Sciatic nerve (tissue), 2 donors: ENCODE data around the gene NOX3. TPM values are rescaled to one million over a fixed set of nuclear protein-coding genes. Genes with fewer than 3 reads are reported as not detected.

Experiments
- ATAC-seq: fragments of 200-7000 bp; cut with Tn5 transposase; one replicate; pipeline ENCODE4 v1.9.1; 2020; ENCODE audit warnings: mild to moderate bottlenecking, moderate library complexity
- DNase-seq: peaks from one replicate; pipeline ENCODE4 v3.0.0-alpha.2; 2020; ENCODE audit warnings: low spot score
- intact Hi-C: fragments of 100-400 bp; cut with DNase I; formaldehyde crosslinking; loops from one replicate; pipeline ENCODE4 v1.14.2; 2022
- total RNA-seq: library from RNA; stranded (reverse); fragmentation: NEBNext Ultra II Directional; extraction: Animal tissue kit (Norgen Biotek cat#: 25700); gene quantifications from one replicate; pipeline ENCODE4 v1.2.1, GENCODE V29; 2021
- donor health status: DM: no; HTN: no; CAD: no.
- donor health status: DM: no; HTN: no; CAD: no.

NOX3 gene
- total RNA-seq, 1 donor from 2014 or later, result not detected

DNA sequence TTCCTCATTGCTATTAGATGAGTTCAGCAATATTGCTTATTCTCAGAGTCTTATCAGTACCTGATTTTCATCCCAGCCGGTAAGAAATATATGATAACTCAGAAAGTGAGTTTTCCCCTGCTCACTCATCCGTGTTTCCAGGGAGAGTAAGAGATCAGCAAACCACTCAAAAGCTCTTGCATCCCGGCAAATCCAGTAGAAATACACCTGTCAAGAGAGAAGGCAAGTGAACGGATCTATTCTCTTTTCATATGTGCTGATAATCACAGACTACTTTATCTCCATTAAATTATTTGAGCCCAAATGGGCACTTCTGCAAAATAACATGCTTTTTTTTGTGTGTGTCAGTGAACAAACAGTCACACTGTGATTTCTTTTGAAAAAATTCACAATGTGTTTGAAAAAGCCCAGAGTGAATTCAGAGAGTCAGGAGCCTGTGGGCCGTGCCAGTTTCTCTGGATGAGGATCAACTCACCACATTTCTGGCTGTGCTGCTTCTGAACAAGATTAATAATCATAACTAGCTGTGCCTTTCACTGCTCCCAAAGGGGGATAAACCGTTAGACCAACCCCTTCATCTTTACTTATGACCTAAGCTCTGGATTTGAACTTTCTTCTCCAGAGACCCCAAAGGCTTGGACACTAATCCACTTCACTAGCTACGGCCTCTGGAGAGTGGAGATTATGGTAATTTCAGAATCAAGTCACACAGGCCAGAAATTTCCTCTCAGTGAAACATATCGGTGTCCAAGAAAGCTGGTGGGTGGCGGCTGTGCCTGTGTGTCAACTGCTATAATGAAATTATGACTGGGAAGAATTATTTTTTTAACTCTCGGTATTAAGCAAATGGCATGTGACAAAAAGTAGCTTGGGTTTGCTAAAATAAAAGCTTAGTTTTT lies 44.2 kb downstream of the NOX3 start:
- no peak for ATAC-seq
- intact Hi-C loops, result no loop called here
- no peak for DNase-seq

DNA sequence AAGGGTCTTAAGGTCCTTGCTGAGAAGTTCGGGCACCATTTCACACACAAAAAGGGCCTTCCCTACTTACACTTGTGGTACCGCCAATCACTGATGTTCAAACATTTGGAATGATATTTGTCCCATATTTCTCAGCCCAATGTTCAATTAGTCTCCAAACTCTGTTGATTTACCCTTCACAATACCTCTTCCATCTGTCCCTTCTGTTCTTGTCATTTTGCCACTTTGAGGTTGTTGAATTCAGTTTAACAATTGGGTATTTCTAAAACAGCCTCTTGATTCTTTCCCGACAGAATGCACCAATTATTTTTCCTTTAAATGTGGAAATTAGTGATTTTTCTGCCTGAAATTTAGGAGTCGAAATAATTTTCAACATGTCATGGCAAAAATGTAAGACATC lies 46.2 kb downstream of the NOX3 start:
- DNase-seq (no peak), ATAC-seq (no peak)
- intact Hi-C loops, result no loop called here

DNA sequence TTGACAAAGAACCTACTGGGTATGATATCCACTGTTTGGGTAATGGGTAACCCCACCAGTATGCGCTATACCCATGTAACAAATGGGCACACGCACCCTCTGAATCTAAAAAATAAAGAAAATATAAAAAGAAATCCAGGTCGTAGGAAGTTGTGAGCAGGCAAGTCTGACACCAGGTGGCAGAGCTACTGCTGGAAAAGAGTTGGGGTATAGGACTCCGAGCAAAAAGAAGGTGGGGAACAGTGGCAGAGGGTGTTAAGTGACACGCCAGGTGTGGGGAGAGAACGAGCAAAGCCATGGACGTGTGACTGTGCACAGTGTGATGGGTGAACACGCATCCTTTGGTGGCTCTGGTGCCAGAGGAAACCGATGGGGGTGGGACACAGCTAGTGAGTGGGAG lies 46.7 kb downstream of the NOX3 start:
- DNase-seq (no peak), ATAC-seq (no peak)
- intact Hi-C loops, result no loop called here

DNA sequence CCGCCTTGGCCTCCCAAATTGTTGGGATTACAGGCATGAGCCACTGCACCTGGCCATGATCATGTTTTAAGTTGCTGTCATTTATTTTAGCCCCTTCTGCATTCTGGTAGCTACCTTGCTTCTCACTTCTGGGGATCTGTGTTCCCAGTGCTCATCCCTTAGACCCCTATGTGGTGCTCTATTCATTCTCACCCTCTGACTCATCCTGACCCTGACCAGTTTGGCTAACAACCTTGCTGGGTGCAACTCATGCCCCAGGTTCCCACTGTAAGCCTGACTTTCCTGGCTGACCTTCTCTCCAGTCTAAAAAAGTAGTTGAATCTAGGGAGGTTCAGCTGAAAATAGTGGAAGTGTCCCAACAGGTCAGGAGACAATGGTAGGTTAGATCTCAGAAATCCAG lies 47.4 kb downstream of the NOX3 start:
- intact Hi-C loops, result no loop called here
- ATAC-seq (no peak), DNase-seq (no peak)

DNA sequence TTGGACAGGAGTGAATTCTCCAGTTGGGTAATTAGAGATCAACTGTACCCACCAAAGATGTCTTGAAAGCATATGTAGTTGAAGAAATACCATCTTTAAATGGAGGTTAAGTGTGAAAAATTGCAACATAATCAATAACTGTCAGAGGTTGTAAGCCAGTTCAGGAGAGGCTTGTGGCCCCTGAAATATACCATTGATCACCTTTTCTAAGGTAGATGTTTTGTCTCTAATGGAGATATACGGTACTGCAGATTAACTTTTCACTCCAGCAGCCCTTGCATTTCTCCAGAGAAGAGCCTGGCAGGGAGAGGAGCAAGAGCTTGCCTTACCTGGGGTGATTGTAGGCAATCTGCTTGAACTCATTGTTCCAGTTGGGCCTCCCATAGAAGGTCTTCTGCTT lies 48.8 kb downstream of the NOX3 start:
- DNase-seq (no peak), ATAC-seq (no peak)
- intact Hi-C loops, result no loop called here

DNA sequence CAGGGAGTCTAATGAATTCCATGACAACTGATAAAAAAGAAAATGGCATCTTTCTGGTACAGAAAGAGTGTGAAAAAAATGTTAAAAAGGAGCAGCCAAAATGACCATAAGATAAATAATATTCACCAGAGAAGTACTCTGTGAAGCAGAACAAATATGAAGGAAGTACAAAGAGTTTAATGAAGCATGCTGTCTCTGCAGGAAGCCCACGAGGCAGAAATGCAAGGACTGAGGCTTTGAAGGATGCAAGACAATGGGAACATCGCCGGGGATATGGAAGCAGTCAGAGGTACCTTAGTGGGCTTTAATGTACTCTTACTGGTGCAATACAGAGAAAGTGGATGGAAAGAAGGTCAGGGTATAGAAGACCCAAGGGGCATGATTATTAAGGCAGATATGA lies 50.7 kb downstream of the NOX3 start:
- intact Hi-C loops, result no loop called here
- ATAC-seq (no peak), DNase-seq (no peak)

DNA sequence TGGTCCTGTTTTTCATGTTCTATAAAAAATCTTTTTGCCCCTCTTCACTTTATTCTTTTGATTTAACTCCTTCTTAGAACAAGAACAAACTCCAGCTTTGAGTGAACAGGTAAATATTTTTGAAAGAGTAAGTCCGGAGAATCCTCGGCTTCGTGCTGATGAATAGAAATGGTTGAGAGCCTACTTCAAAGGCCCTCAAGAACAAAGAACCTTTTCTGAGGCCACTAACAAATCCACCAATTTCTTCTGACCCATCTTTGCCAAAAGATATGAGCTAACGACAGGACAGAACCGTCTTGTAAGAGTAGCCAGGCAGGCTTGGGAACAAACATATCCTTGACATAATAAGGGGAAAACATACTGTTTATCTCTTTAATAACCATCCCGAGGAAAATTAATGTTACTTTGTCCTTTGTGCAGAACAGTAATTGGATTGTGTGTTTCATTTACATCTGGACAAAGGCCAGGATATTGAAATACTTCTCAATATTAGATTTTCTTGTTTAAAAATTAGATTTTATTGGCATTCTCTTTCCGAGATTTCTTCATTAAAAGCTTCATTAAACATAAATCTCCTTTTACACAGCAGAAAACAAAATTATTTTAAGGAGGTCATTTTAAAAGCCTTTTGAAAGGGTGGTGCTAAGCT lies 52.9 kb downstream of the NOX3 start:
- DNase-seq (no peak), ATAC-seq (no peak)
- intact Hi-C loops, result no loop called here

DNA sequence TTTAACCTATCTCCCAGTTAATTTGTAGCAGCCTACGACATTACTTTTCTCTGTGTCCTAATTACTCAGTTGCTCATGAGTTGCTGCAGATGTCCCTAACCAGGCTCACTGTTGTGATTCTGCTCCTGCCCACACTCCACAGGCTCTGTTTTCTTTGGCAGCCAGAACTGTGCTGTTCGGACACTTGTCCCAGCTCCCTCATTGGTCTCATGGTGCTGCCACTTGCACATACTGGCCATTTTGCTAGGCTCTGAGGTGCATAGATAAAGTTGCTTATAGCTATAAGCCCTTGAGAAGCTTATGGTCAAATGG lies 55.0 kb downstream of the NOX3 start:
- no peak for ATAC-seq
- intact Hi-C loops, result no loop called here
- no peak for DNase-seq

DNA sequence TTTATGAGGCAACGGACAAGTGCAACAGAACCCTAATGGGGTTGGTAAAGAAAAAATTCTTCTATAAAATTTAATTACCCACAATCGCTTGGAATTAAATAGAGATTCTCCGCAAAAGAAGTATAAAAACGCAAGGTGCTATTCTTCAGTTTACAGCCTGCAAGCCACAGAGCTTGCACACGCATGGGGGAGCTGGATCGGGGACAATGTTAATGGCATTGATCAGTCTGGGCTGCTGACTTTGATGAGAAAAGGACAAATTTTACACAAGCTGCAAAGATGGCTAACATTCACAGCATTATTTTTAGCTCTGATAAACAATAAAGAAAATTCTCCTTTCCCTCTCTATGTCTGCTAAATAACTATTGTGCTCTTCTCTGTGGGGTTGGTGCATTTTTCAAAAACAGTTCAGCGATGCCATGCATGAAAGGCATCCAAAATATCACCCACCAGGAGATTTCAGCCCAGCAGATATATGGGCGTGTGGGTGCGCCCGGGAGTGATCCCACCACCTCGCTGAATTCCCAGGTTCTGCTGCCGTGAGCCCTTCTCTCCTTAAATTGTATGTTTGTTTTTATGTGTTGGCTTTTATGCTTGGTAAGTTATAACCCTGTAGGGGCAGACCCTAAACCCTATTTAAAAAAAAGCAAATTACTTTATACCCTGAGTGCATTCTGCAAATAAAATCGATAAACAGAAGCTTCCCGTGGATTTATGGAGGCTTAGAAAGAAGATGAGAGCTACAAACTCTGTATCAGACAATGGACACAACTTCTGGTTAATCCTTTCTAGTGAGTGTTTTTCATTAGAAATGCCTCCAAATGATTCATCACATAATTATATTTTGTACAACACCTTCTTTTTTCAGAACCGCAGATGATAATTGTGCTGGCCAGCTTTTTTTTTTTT lies 55.6 kb downstream of the NOX3 start:
- intact Hi-C loops, result no loop called here
- DNase-seq (no peak), ATAC-seq (no peak)

DNA sequence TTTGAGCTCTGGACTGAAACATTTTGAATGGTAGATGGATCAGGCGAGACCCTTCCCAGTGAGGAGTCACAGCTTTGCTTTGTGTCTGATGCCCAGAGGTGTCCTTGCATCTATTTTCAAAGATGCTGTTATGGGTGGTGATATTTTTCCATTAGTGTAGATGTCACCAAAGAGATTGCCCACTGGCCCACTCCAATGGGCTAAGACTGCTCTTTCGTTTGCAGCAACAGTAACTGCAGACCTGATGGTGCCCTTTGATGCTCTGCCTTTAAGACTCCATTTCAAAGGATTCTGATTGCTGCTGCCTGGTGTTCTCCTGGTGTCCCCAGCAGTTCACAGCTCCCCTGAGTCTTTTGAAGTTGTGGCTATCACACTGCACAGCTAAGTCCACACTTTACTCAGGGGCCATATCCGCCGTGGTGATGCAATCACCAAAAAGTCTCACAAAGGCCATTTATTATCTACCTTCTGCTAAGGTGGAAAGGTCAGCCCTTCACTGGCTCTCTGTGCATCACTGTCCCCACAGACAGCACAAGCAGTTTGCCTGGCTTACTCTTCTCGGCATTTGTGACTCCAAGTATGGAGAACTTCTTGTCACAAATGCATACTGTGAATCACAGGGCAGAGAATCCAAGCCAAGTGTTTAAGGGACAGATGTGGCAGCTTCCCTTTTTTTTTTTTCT lies 56.4 kb downstream of the NOX3 start:
- intact Hi-C loops, result no loop called here
- ATAC-seq (no peak), DNase-seq (no peak)

DNA sequence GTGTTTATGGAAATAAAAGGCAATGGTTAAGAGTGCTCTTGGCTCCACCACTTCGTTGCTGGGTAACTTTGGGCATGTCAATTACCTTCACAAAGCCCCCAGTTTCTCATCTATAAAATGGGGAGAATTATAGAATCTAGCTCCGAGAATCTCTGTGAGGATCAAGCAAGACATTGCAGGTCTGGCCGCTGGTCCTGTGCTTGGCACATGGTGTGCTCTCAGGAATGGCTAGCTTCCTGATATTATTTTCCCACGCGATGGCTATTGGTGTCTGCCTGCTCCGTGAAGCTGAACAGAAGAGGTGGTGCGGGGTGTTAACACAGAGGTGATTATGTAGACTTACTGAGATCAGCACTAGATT lies 57.0 kb downstream of the NOX3 start:
- DNase-seq (no peak), ATAC-seq (no peak)
- intact Hi-C loops, result no loop called here

DNA sequence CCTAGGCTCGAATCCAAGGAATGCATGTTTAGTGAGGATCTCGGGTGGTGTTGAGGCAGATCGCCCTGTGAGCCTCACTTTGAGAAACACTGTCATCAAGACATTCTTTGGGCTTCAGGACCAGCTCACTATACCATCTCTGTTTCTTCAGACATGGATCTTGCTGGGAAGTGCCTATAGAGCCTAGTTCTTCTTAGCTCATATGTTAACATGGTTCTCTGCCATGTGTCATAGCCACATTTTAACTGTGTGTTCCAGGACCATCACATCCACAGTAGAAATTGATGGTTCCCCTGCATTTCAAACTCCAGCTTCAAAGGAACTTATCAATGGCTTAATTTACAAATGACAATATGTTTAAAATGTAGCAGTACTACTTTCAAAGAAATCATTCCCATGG lies 57.4 kb downstream of the NOX3 start:
- ATAC-seq (no peak), DNase-seq (no peak)
- intact Hi-C loops, result no loop called here

DNA sequence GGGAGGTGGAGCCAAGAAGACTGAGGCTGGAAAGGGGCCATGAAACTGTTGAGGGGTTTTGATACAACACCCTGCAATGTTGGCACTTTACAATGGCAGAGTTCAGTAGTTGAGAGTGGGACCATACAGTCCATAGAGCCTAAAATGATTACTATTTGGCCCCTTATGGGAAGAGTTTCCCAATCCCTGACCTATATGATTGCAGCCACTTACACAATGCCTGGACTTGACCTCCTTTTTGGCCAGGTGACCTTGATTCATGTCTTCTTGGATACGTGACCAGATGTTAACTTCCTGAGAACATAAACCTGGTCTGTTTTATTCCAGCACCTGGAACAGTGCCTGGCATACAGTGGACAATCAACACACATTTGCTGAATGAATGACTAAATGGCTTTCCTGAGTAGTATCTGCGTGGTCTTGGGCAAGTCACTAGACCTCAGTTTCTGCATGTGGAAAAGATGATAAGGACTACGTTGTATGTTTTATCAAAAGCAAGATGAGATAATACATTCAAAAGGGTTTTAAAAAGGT lies 58.4 kb downstream of the NOX3 start:
- ATAC-seq (no peak), DNase-seq (no peak)
- intact Hi-C loops, result no loop called here

DNA sequence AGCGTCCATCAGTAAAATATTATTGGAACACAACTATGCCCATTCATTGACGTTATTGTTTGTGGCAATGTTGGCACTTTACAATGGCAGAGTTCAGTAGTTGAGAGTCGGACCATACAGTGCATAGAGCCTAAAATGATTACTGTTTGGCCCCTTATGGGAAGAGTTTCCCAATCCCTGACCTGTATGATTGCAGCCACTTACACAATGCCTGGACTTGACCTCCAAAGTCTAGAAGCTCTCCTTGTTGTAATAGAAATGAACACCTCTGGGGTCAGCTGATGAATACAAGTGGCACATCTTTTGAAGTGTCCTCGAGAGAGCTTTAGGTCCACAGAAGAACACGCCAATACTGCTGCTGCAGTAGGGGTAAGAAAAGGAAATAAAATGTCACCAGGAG lies 59.0 kb downstream of the NOX3 start:
- ATAC-seq, result no peak
- no peak for DNase-seq
- intact Hi-C loops, result no loop called here

DNA sequence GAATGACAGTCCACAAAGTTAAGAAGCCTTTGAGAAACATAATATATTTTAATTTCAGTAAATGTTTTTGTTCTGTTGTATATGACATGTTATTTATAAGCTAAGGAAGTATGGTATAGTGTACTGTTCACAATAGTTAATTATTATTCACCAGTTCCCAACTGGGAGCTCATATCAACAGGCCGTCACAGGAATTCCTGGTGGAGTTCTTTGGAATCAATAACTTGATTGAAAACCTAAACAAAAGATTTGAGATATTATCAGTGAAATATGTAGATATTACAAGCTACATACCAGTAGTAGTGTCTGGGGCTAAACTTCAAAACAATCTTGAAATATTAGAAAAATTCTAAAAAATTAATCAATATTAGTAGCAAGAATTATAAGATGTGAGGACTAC lies 60.3 kb downstream of the NOX3 start:
- intact Hi-C loops, result no loop called here
- DNase-seq (no peak), ATAC-seq (no peak)

DNA sequence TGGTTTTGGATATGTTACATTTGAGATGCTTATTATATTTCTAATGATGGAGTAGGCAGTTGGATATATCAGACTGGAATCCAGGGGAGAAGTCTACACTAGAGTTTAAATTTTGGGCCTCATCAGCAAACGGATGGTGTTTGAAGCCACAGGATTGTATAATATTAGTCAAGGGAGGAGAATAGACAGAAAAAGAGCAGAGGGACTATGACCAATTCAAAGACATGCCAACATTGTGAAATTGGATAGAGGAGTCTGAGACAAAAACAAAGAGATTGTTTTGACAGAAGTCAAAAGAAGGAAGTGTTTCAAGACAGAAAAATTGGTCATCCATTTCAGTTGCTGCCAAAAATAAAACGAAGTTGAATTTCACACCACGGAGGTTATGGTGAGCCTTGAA lies 66.5 kb downstream of the NOX3 start:
- intact Hi-C loops, result no loop called here
- ATAC-seq (no peak), DNase-seq (no peak)

DNA sequence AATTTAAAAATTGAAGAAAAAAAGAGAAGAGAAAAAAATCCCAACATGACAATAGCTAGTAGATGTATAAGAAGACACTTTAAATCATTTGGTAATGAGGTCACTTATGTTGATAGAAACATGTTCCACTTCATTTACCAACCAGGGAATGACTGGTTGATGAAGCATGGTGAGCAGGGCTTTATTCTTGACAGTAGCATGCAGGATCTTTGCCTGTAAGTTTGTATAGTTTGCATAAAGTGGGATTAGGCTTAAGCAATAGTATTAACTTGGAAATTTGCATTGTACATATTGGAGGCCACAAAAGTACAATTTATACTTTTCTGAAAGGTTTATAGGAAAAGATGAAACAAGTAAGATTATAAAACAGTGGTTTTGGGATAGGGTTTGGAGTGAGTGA lies 67.0 kb downstream of the NOX3 start:
- ATAC-seq (no peak), DNase-seq (no peak)
- intact Hi-C loops, result no loop called here

DNA sequence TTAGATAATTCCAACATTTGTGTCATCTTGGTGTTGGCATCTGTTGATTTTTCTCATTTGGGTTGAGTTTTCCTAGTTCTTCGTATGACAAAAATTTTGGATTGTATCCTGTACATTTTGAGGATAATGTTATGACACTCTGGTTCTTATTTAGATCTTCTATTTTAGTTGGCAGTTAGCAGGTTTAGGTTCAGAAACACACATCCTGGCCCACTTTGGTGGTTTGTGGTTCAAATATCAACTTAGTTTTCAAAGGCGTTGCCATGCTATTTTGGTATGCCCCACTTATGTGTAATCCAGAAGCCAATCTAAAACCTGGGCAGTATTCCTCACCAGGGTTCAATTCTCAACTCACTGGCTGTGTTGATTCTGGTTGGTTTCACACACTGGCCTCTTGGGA lies 68.2 kb downstream of the NOX3 start:
- DNase-seq (no peak), ATAC-seq (no peak)
- intact Hi-C loops, result no loop called here

DNA sequence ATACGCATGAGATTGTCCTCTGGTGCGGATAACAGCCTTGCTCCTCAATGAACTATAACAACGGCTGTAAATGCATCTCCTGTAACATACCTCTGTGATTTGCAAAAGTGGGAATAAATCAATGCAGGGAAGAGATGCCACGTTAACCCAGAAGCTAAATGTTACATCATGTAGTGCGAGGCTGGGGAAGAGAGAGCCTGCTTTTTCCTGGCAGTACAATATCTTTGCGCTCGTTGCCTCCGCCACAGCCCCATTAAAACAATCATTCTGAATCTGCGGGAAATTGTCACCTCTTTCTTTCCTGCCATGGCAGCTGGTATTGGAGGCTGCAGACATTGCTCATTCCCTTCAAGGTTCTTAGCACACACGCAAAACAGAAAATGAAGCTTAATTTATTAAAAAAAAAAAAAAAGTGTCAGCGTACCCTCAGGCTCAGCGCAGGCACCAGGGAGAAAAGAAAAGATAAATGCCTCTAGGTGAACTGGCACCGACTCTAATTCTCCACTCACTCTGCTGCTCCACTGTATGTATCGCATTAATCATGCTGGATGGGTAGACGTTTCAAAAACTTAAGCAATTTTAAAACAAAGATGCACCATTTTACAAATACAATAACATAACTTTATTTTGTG lies 71.2 kb downstream of the NOX3 start:
- intact Hi-C loops, result no loop called here

More for the DNA sequence above, 71.2 kb downstream of the NOX3 start:
- ATAC-seq, result no peak
- DNase-seq, result no peak
